ENCODE data around the gene SPPL2B. TPM values are rescaled to one million over a fixed set of nuclear protein-coding genes. Genes with fewer than 3 reads are reported as not detected.

The SPPL2B gene
- total and polyA plus RNA-seq, 9 donors, result 1.5 to 66.6 (median 47.9) TPM

- Histone ChIP-seq H3K4me1 (ENCODE audit: insufficient read depth) (peaks cover 6% of the 10 kb centered on the region), H3K36me3 (no peaks in the 10 kb centered on the region), H3K27ac (no peak within 1 kb of the TSS), H3K9me3 (no peaks in the 10 kb centered on the region), H3K4me3 (peak within 1 kb of the TSS; percentile 24), H3K27me3 (no peaks in the 10 kb centered on the region)
- intact Hi-C loops (cut with DNase I), result loop anchor here in 1 of 4 donors (5.0 kb wide), 1 partner anchor 1115 kb away; no protein-coding TSS in a partner anchor
- 7 to 10% (median 10%) methylated on average over 40 to 41 of the region's 41 CpGs for WGBS, 3 donors
- TF ChIP-seq EP300 (IDR thresholded peaks at IDR 0.05), result no peak
- no peak for TF ChIP-seq POLR2A (IDR thresholded peaks at IDR 0.05)
- TF ChIP-seq, protein P1, sequence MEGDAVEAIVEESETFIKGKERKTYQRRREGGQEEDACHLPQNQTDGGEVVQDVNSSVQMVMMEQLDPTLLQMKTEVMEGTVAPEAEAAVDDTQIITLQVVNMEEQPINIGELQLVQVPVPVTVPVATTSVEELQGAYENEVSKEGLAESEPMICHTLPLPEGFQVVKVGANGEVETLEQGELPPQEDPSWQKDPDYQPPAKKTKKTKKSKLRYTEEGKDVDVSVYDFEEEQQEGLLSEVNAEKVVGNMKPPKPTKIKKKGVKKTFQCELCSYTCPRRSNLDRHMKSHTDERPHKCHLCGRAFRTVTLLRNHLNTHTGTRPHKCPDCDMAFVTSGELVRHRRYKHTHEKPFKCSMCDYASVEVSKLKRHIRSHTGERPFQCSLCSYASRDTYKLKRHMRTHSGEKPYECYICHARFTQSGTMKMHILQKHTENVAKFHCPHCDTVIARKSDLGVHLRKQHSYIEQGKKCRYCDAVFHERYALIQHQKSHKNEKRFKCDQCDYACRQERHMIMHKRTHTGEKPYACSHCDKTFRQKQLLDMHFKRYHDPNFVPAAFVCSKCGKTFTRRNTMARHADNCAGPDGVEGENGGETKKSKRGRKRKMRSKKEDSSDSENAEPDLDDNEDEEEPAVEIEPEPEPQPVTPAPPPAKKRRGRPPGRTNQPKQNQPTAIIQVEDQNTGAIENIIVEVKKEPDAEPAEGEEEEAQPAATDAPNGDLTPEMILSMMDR (IDR thresholded peaks at IDR 0.05), result no peak
- DNase-seq, result peak in 3 of 5 donors; percentile 53 to 73 (median 56)
Observed at GRCh38 chr19:2282062-2282861, 46.2 kb upstream of the SPPL2B start, which contains the start of gene PEAK3. Gene PEAK3, minus strand, starts transcription at chr19:2282175. Its CDS starts 1,244 bp downstream, at chr19:2280931.

- no peak for TF ChIP-seq POLR2A (IDR thresholded peaks at IDR 0.05)
- no peak for TF ChIP-seq EP300 (IDR thresholded peaks at IDR 0.05)
- TF ChIP-seq, protein P1 (IDR thresholded peaks at IDR 0.05), result no peak
- intact Hi-C loops (cut with DNase I), result loop anchor here in 1 of 4 donors (5.0 kb wide), 1 partner anchor 1116 kb away; no protein-coding TSS in a partner anchor
- H3K27ac ChIP-seq, result no peak overlapping the region
- WGBS, 3 donors, result 65 to 73% (median 68%) methylated on average over 11 of the region's 11 CpGs
- no peaks in the 10 kb centered on the region for H3K9me3 ChIP-seq
- H3K36me3 ChIP-seq, result no peaks in the 10 kb centered on the region
- no peaks in the 10 kb centered on the region for H3K27me3 ChIP-seq
- no peak overlapping the region for H3K4me3 ChIP-seq
- DNase-seq, result no peak
- H3K4me1 ChIP-seq (ENCODE audit: insufficient read depth), result peaks cover 6% of the 10 kb centered on the region
Observed at GRCh38 chr19:2282862-2283237, 45.6 kb upstream of the SPPL2B start.

DNA sequence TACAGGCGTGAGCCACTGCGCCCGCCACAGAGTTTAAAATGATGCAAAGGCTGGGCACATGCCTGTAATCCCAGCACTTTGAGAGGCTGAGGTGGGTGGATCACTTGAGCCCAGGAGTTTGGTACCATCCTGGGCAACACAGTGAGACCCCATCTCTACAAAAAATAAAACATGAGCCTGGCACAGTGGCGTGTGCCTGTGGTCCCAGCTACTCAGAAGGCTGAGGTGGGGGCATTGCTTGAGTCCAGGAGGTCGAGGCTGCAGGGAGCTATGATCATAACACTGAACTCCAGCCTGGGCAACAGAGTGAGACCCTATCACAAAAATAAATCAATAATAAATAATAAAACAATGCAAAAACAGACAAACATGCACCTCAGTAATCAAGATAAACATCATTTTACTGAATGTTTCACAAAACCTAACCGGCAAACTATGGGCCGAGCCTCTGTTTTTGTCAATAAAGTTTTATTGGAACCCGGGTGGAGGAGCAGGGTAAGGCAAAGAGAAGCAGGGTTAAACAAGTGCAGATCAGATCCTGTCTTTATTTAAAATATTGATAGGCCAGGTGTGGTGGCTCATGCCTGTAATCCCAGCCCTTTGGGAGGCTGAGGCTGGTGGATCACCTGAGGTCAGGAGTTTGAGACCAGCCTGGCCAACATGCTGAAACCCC lies 44.5 kb upstream of the SPPL2B start:
- Histone ChIP-seq H3K27ac (no peak overlapping the region), H3K4me1 (ENCODE audit: insufficient read depth) (peaks cover 6% of the 10 kb centered on the region), H3K27me3 (no peaks in the 10 kb centered on the region), H3K36me3 (no peaks in the 10 kb centered on the region), H3K4me3 (no peak overlapping the region), H3K9me3 (no peaks in the 10 kb centered on the region)
- intact Hi-C loops (cut with DNase I), result loop anchor here in 1 of 4 donors (5.0 kb wide), 1 partner anchor 1117 kb away; no protein-coding TSS in a partner anchor
- 96 to 98% (median 97%) methylated on average over 8 of the region's 8 CpGs for WGBS, 3 donors
- no peak for DNase-seq
- TF ChIP-seq POLR2A (IDR thresholded peaks at IDR 0.05) (no peak), EP300 (IDR thresholded peaks at IDR 0.05) (no peak)
- TF ChIP-seq, protein P1 (IDR thresholded peaks at IDR 0.05), result no peak

GRCh38 chr19:2286402-2287140 lies 41.9 kb upstream of the SPPL2B start:
- no peaks in the 10 kb centered on the region for H3K9me3 ChIP-seq
- intact Hi-C loops (cut with DNase I), result no loop called here
- H3K36me3 ChIP-seq, result no peaks in the 10 kb centered on the region
- WGBS, 3 donors, result 84 to 89% (median 86%) methylated on average over 20 of the region's 20 CpGs
- no peak for DNase-seq
- no peak overlapping the region for H3K27ac ChIP-seq
- H3K27me3 ChIP-seq, result peaks cover 10% of the 10 kb centered on the region
- TF ChIP-seq POLR2A (IDR thresholded peaks at IDR 0.05) (no peak), EP300 (IDR thresholded peaks at IDR 0.05) (no peak)
- TF ChIP-seq, protein P1 (IDR thresholded peaks at IDR 0.05), result no peak
- peaks cover 17% of the 10 kb centered on the region for H3K4me1 ChIP-seq (ENCODE audit: insufficient read depth)
- no peak overlapping the region for H3K4me3 ChIP-seq

Data from ovary (tissue), 9 donors.